Tibial artery (tissue), 4 donors: ENCODE data around the gene BCAS1.

Experiments
- DNase-seq, 2 donors: peaks; one replicate each; pipeline ENCODE4 v3.0.0-alpha.2; 2019
- H3K27ac ChIP-seq, 2 donors: fragments of 200-600 bp; sonication (generic) in 1 of 2; 1 replicate in 1 of 2; 2 replicates in 1 of 2; pipeline ENCODE4 v1.5.1; 2018 to 2019; ENCODE audit warnings: mild to moderate bottlenecking in 1 of 2
- H3K27me3 ChIP-seq, 2 donors: fragments of 200-600 bp; sonication (generic) in 1 of 2; one replicate each; pipeline versions ENCODE4 v1.5.1 to v1.6.0; 2016 to 2019
- H3K36me3 ChIP-seq, 3 donors: fragments of 200-600 bp; sonication (generic) in 2 of 3; one replicate each; pipeline ENCODE4 v1.5.1; 2016 to 2019; ENCODE audit warnings: mild to moderate bottlenecking in 2 of 3
- H3K4me1 ChIP-seq, 4 donors: fragments of 200-600 bp; sonication (generic) in 2 of 4; 1 replicate in 3 of 4; 2 replicates in 1 of 4; pipeline ENCODE4 v1.5.1; 2016 to 2019
- H3K4me3 ChIP-seq, 2 donors: fragments of 200-600 bp; sonication (generic) in 1 of 2; 1 replicate in 1 of 2; 2 replicates in 1 of 2; pipeline ENCODE4 v1.5.1; 2018 to 2019; ENCODE audit warnings: mild to moderate bottlenecking in 2 of 2
- H3K9me3 ChIP-seq, 3 donors: fragments of 200-600 bp; sonication (generic) in 1 of 3; one replicate each; pipeline ENCODE4 v1.5.1; 2016 to 2019
- CTCF ChIP-seq, 2 experiments: fragments of 200-600 bp in 1 of 2; fragments of 450-650 bp in 1 of 2; IDR thresholded peaks; one replicate each; pipeline ENCODE4 v1.5.1; 2017 to 2019; ENCODE audit warnings: antibody characterized with exemption in 2 of 2, mild to moderate bottlenecking in 1 of 2, moderate library complexity in 1 of 2
- intact Hi-C: fragments of 100-400 bp; cut with DNase I; formaldehyde crosslinking; loops from one replicate; pipeline ENCODE4 v1.15.0; 2023; ENCODE audit warnings: low total_unique reads

BCAS1 gene

DNA sequence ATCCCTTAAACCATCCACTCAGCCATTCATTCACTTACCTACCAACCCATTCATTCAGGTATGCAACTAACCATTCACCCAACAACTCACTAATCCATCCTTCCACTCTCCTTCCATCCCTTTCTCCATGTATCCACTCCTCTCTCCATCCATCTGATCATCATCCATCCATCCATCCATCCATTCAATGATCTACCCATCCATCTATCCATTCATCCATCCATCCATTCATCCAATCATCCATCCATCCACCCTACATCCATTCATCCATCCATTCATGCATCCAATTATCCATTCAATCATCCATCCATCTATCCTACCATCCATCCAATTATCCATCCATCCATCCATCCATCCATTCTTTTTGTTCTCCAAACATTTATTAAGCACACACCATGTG, 13.8 kb upstream of the BCAS1 start:
- Histone ChIP-seq H3K4me1 (peaks cover 0 to 7% (median 0%) of the 10 kb centered on the region in 4 donors), H3K36me3 (no peaks in the 10 kb centered on the region), H3K4me3 (no peak overlapping the region), H3K27ac (no peak overlapping the region), H3K9me3 (no peaks in the 10 kb centered on the region), H3K27me3 (no peaks in the 10 kb centered on the region)
- intact Hi-C loops: no loop called here
- no peak for DNase-seq
- TF ChIP-seq CTCF (IDR thresholded peaks at IDR 0.05): no peak

GRCh38 chr20:54083459-54083858, 13.1 kb upstream of the BCAS1 start:
- intact Hi-C loops: no loop called here
- no peak overlapping the region for H3K27ac ChIP-seq

DNA sequence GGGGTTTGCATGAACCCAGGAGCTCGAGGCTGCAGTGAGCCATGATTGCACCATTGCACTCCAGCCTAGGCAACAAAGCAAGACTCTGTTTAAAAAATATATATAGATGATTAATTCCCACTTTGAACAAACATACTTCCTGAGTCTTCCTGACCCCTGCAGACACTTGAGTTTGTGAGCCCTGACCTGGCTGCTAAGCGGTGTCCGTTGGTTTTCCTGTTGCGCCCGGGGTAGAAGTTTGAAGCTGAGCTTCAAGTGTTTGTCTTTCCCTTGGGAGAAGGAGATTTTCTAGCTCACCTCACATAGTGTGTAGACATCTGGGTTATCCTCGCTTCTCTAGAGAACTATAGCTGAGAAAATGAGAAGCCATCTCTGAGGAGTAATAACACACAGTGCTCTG, 11.7 kb upstream of the BCAS1 start:
- DNase-seq: no peak
- Histone ChIP-seq H3K4me3 (no peak overlapping the region), H3K27me3 (peaks cover 0 to under 1% of the 10 kb centered on the region in 2 donors), H3K4me1 (peaks cover 0 to 7% (median 0%) of the 10 kb centered on the region in 4 donors), H3K27ac (no peak overlapping the region), H3K36me3 (no peaks in the 10 kb centered on the region), H3K9me3 (no peaks in the 10 kb centered on the region)
- TF ChIP-seq CTCF (IDR thresholded peaks at IDR 0.05): no peak
- intact Hi-C loops: no loop called here

More at GRCh38 chr20:54083459-54083858, 13.1 kb upstream of the BCAS1 start:
- H3K36me3 ChIP-seq: no peaks in the 10 kb centered on the region
- no peak for TF ChIP-seq CTCF (IDR thresholded peaks at IDR 0.05)
- no peaks in the 10 kb centered on the region for H3K27me3 ChIP-seq
- H3K4me1 ChIP-seq: peaks cover 0 to 7% (median 0%) of the 10 kb centered on the region in 4 donors
- no peak for DNase-seq
- H3K4me3 ChIP-seq: no peak overlapping the region
- no peaks in the 10 kb centered on the region for H3K9me3 ChIP-seq

DNA sequence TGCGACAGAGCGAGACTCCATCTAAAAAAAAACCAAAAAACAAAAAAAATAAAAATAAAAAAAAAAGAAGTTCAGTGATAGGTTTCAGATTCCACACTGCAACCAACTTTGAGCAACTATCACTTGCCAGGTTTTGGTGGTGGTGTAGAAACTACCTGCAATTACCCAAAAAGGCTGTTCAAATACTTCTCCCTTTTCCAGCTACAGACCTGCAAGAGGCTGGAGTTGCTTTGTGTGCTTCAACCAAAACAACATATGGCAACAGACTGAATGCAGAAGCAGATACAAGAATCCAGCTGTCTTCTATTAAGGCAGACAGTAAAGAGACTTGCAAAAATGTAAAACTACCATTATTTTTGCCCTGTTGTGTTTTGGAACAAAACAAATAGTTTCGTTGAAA, 9.3 kb upstream of the BCAS1 start:
- intact Hi-C loops: no loop called here

GRCh38 chr20:54078296-54078984, 8.0 kb upstream of the BCAS1 start:
- H3K36me3 ChIP-seq: no peaks in the 10 kb centered on the region
- no peak overlapping the region for H3K4me3 ChIP-seq
- H3K27ac ChIP-seq: no peak overlapping the region
- H3K4me1 ChIP-seq: no peaks in the 10 kb centered on the region
- H3K27me3 ChIP-seq: peaks cover 0 to 6% of the 10 kb centered on the region in 2 donors
- no peak for TF ChIP-seq CTCF (IDR thresholded peaks at IDR 0.05)
- intact Hi-C loops: no loop called here
- no peak for DNase-seq
- no peaks in the 10 kb centered on the region for H3K9me3 ChIP-seq

More for the DNA sequence above, 9.3 kb upstream of the BCAS1 start:
- Histone ChIP-seq H3K27me3 (peaks cover 0 to 6% of the 10 kb centered on the region in 2 donors), H3K4me3 (no peak overlapping the region), H3K9me3 (no peaks in the 10 kb centered on the region), H3K27ac (no peak overlapping the region), H3K4me1 (no peaks in the 10 kb centered on the region), H3K36me3 (no peaks in the 10 kb centered on the region)
- TF ChIP-seq CTCF (IDR thresholded peaks at IDR 0.05): no peak
- DNase-seq: no peak
